Stimulated activated naive CD4-positive, alpha-beta T cell (primary cell): ENCODE data around the gene KLF16.
A peak's percentile ranks its signal among the peaks of the same experiment; 100 is the strongest.
"Not testable (repeated sequence)": the region's sequence is repeated elsewhere in the genome, so short reads cannot be mapped to it uniquely, and the experiment has no call there.

Experiments used
- DNase-seq, 6 experiments: peaks; one replicate each; lab custom pipeline; 2025; lab: John Stamatoyannopoulos, UW

Gene KLF16

GRCh38 chr19:1884291-1884718 lies 20.9 kb upstream of the KLF16 start:
- peak in 4 of 6 experiments; percentile 35 to 54 (median 38) for DNase-seq

GRCh38 chr19:1883784-1884183 lies 20.4 kb upstream of the KLF16 start:
- peak in 2 of 6 experiments; percentile 37 to 51 for DNase-seq

- DNase-seq = no peak
These were observed 19.7 kb upstream of the KLF16 start for GRCh38 chr19:1882786-1883692.

GRCh38 chr19:1882089-1882785 lies 18.9 kb upstream of the KLF16 start:
- peak; percentile 54 to 86 (median 76) for DNase-seq

GRCh38 chr19:1881393-1882088 lies 18.2 kb upstream of the KLF16 start:
- DNase-seq = not testable (repeated sequence)

- no peak for DNase-seq
These were observed 17.4 kb upstream of the KLF16 start for GRCh38 chr19:1880611-1881392.

- not testable (repeated sequence) for DNase-seq
These were observed 16.6 kb upstream of the KLF16 start for GRCh38 chr19:1879982-1880381.

- not testable (repeated sequence) for DNase-seq
These were observed 15.2 kb upstream of the KLF16 start for GRCh38 chr19:1878583-1878982.

- not testable (repeated sequence) for DNase-seq
These were observed 13.9 kb upstream of the KLF16 start for GRCh38 chr19:1877280-1877660.

GRCh38 chr19:1876496-1877279 lies 13.3 kb upstream of the KLF16 start:
- DNase-seq = not testable (repeated sequence)

- peak; percentile 72 to 87 (median 80) for DNase-seq
These were observed 12.5 kb upstream of the KLF16 start for GRCh38 chr19:1875646-1876495.

GRCh38 chr19:1875265-1875645 lies 11.9 kb upstream of the KLF16 start:
- not testable (repeated sequence) for DNase-seq

- peak in 5 of 6 experiments; percentile 17 to 75 (median 69) for DNase-seq
These were observed 11.3 kb upstream of the KLF16 start for GRCh38 chr19:1874554-1875185.

- DNase-seq = no peak
These were observed 10.4 kb upstream of the KLF16 start for GRCh38 chr19:1873524-1874473.

- DNase-seq = no peak
These were observed 9.6 kb upstream of the KLF16 start for GRCh38 chr19:1872807-1873523.

- no peak for DNase-seq
These were observed 8.3 kb upstream of the KLF16 start for GRCh38 chr19:1871630-1872029.

GRCh38 chr19:1871140-1871597 lies 7.8 kb upstream of the KLF16 start:
- no peak for DNase-seq
